Neuronal stem cell (in vitro differentiated cells): ENCODE measurements around the gene PTPRO.

Experiments
- DNase-seq: peaks from one replicate; pipeline ENCODE4 v3.0.0-alpha.2; 2013; ENCODE audit warnings: low spot score
- H2AFZ ChIP-seq: one replicate; pipeline ENCODE4 v1.6.1; 2013; ENCODE audit warnings: mild to moderate bottlenecking, low read length, inconsistent platforms
- H2AK5ac ChIP-seq: 2 replicates; pipeline ENCODE4 v1.6.1; 2013; ENCODE audit warnings: low read depth, mild to moderate bottlenecking, inconsistent platforms, low read length, moderate library complexity, mixed read lengths
- H2BK120ac ChIP-seq: 2 replicates; pipeline ENCODE4 v1.6.1; 2013; ENCODE audit warnings: low read depth, mild to moderate bottlenecking, inconsistent platforms, low read length, moderate library complexity, mixed read lengths
- H2BK12ac ChIP-seq: one replicate; pipeline ENCODE4 v1.6.1; 2013; ENCODE audit warnings: low read length, inconsistent platforms
- H2BK15ac ChIP-seq: 2 replicates; pipeline ENCODE4 v1.6.1; 2013; ENCODE audit warnings: mild to moderate bottlenecking, low read length, inconsistent platforms, mixed read lengths
- H2BK5ac ChIP-seq: one replicate; pipeline ENCODE4 v1.6.1; 2013; ENCODE audit warnings: inconsistent platforms, mild to moderate bottlenecking, low read length, moderate library complexity
- H3K14ac ChIP-seq: one replicate; pipeline ENCODE4 v1.6.1; 2013; ENCODE audit warnings: low read length, inconsistent platforms
- H3K18ac ChIP-seq: 2 replicates; pipeline ENCODE4 v1.6.1; 2013; ENCODE audit warnings: low read length, inconsistent platforms
- H3K23ac ChIP-seq: 2 replicates; pipeline ENCODE4 v1.6.1; 2013; ENCODE audit warnings: low read depth, mild to moderate bottlenecking, mixed read lengths, low read length, inconsistent platforms; ENCODE audit not compliant: poor library complexity
- H3K27ac ChIP-seq: replicated peaks from 3 replicates; pipeline ENCODE4 v1.5.1; 2013; ENCODE audit warnings: low read length, inconsistent platforms
- H3K27me3 ChIP-seq, 3 experiments: 2 replicates each; pipeline ENCODE4 v1.6.1; 2013; ENCODE audit warnings: low read length in 3 of 3, mild to moderate bottlenecking in 2 of 3, inconsistent platforms in 1 of 3, low read depth in 1 of 3, mixed read lengths in 1 of 3, moderate library complexity in 1 of 3; ENCODE audit not compliant: control insufficient read depth in 3 of 3, insufficient read depth in 3 of 3
- H3K36me3 ChIP-seq, 2 donors: replicated peaks in 1 of 2; 2 replicates each; pipeline ENCODE4 v1.6.1; 2013; ENCODE audit warnings: low read length in 2 of 2; ENCODE audit not compliant: control insufficient read depth in 2 of 2, insufficient read depth in 2 of 2
- H3K4ac ChIP-seq: 2 replicates; pipeline ENCODE4 v1.6.1; 2013; ENCODE audit warnings: inconsistent platforms, mild to moderate bottlenecking, low read length, moderate library complexity
- H3K4me1 ChIP-seq, 2 donors: 1 replicate in 1 of 2; 2 replicates in 1 of 2; pipeline ENCODE4 v1.6.1; 2013; ENCODE audit warnings: low read length in 2 of 2, low read depth in 1 of 2; ENCODE audit not compliant: control insufficient read depth in 2 of 2, insufficient read depth in 1 of 2
- H3K4me2 ChIP-seq: one replicate; pipeline ENCODE4 v1.6.1; 2013; ENCODE audit warnings: mild to moderate bottlenecking, low read length, inconsistent platforms; ENCODE audit not compliant: insufficient read depth, poor library complexity, severe bottlenecking
- H3K4me3 ChIP-seq, 2 donors: 2 replicates each; pipeline ENCODE4 v1.5.1; 2013; ENCODE audit warnings: low read length in 2 of 2, mild to moderate bottlenecking in 2 of 2, inconsistent platforms in 1 of 2, moderate library complexity in 1 of 2
- H3K79me1 ChIP-seq: one replicate; pipeline ENCODE4 v1.6.1; 2013; ENCODE audit warnings: low read depth, mild to moderate bottlenecking, inconsistent platforms, low read length, moderate library complexity
- H3K9ac ChIP-seq: one replicate; pipeline ENCODE4 v1.6.1; 2013; ENCODE audit warnings: mild to moderate bottlenecking, low read depth, low read length, inconsistent platforms; ENCODE audit not compliant: poor library complexity
- H3K9me3 ChIP-seq, 2 donors: replicated peaks in 1 of 2; 2 replicates each; pipeline versions ENCODE3 to v1.6.1; 2013; ENCODE audit warnings: low read length in 2 of 2, mild to moderate bottlenecking in 2 of 2, inconsistent platforms in 1 of 2, low read depth in 1 of 2, mixed read lengths in 1 of 2, moderate library complexity in 1 of 2; ENCODE audit not compliant: control insufficient read depth in 2 of 2, insufficient read depth in 1 of 2
- H4K8ac ChIP-seq: one replicate; pipeline ENCODE4 v1.6.1; 2013; ENCODE audit warnings: low read depth, mild to moderate bottlenecking, inconsistent platforms, low read length, moderate library complexity
- H4K91ac ChIP-seq: one replicate; pipeline ENCODE4 v1.6.1; 2013; ENCODE audit warnings: low read length, low read depth, mild to moderate bottlenecking, inconsistent platforms; ENCODE audit not compliant: poor library complexity
- WGBS, 2 donors: extraction: QIAGEN DNeasy Blood & Tissue Kit; methylation state at CpG; one replicate each; pipeline ENCODE4 v1.1.7; 2013; ENCODE audit warnings: missing lambda C conversion rate in 2 of 2, mixed read lengths in 1 of 2; ENCODE audit not compliant: insufficient read length in 2 of 2, insufficient replicate concordance in 1 of 2; ENCODE audit errors: extremely low coverage in 2 of 2; 5-methylcytosine and 5-hydroxymethylcytosine counted together

PTPRO gene

GRCh38 chr12:15458008-15458407, 135.7 kb downstream of the PTPRO start:
- H3K4me2 ChIP-seq = no peak overlapping the region
- no peak overlapping the region for H3K23ac ChIP-seq
- H3K9me3 ChIP-seq = no peaks in the 10 kb centered on the region
- H2AK5ac ChIP-seq = no peak overlapping the region
- H4K91ac ChIP-seq = no peak overlapping the region
- no peaks in the 10 kb centered on the region for H3K4me1 ChIP-seq
- no peaks in the 10 kb centered on the region for H3K27me3 ChIP-seq
- no peak for DNase-seq
- H3K4ac ChIP-seq = no peak overlapping the region
- H3K27ac ChIP-seq = no peak overlapping the region
- H2BK12ac ChIP-seq = no peak overlapping the region
- H4K8ac ChIP-seq = no peak overlapping the region
- H3K18ac ChIP-seq = no peak overlapping the region
- H3K9ac ChIP-seq = no peak overlapping the region
- no peak overlapping the region for H3K4me3 ChIP-seq
- no peak overlapping the region for H2BK5ac ChIP-seq
- H3K36me3 ChIP-seq = no peaks in the 10 kb centered on the region
- no peak overlapping the region for H2AFZ ChIP-seq
- H2BK15ac ChIP-seq = no peak overlapping the region
- H3K14ac ChIP-seq = no peak overlapping the region
- no peaks in the 10 kb centered on the region for H3K79me1 ChIP-seq
- no CpG with 5 or more reads among the region's 1 CpG for WGBS, 2 donors
- no peak overlapping the region for H2BK120ac ChIP-seq

- H2AK5ac ChIP-seq = no peak overlapping the region
- H3K27me3 ChIP-seq = no peaks in the 10 kb centered on the region
- H3K36me3 ChIP-seq = no peaks in the 10 kb centered on the region
- no peak overlapping the region for H2BK120ac ChIP-seq
- DNase-seq = no peak
- no peak overlapping the region for H3K27ac ChIP-seq
- no peak overlapping the region for H3K4me2 ChIP-seq
- H2BK12ac ChIP-seq = no peak overlapping the region
- H2BK5ac ChIP-seq = no peak overlapping the region
- no CpG with 5 or more reads among the region's 2 CpGs for WGBS, 2 donors
- no peak overlapping the region for H3K9ac ChIP-seq
- no peaks in the 10 kb centered on the region for H3K9me3 ChIP-seq
- no peak overlapping the region for H4K91ac ChIP-seq
- H3K14ac ChIP-seq = no peak overlapping the region
- H3K79me1 ChIP-seq = no peaks in the 10 kb centered on the region
- no peak overlapping the region for H2BK15ac ChIP-seq
- no peak overlapping the region for H3K23ac ChIP-seq
- H3K18ac ChIP-seq = no peak overlapping the region
- no peak overlapping the region for H4K8ac ChIP-seq
- no peak overlapping the region for H3K4ac ChIP-seq
- H3K4me3 ChIP-seq = no peak overlapping the region
- H2AFZ ChIP-seq = no peak overlapping the region
- H3K4me1 ChIP-seq = peaks cover 0 to 2% of the 10 kb centered on the region in 2 donors
These were observed 146.6 kb downstream of the PTPRO start for GRCh38 chr12:15468911-15469310.

GRCh38 chr12:15469356-15469755, 147.0 kb downstream of the PTPRO start:
- no CpG with 5 or more reads among the region's 4 CpGs for WGBS, 2 donors
- no peaks in the 10 kb centered on the region for H3K9me3 ChIP-seq
- H3K4me3 ChIP-seq = no peak overlapping the region
- no peak overlapping the region for H4K91ac ChIP-seq
- no peak overlapping the region for H3K4ac ChIP-seq
- H2AFZ ChIP-seq = no peak overlapping the region
- no peak for DNase-seq
- no peaks in the 10 kb centered on the region for H3K79me1 ChIP-seq
- no peak overlapping the region for H4K8ac ChIP-seq
- no peak overlapping the region for H2BK15ac ChIP-seq
- no peaks in the 10 kb centered on the region for H3K36me3 ChIP-seq
- H2BK12ac ChIP-seq = no peak overlapping the region
- no peak overlapping the region for H3K4me2 ChIP-seq
- H3K27ac ChIP-seq = no peak overlapping the region
- no peaks in the 10 kb centered on the region for H3K27me3 ChIP-seq
- H2AK5ac ChIP-seq = no peak overlapping the region
- no peak overlapping the region for H2BK120ac ChIP-seq
- no peak overlapping the region for H3K14ac ChIP-seq
- H3K18ac ChIP-seq = no peak overlapping the region
- peaks cover 0 to 2% of the 10 kb centered on the region in 2 donors for H3K4me1 ChIP-seq
- H2BK5ac ChIP-seq = no peak overlapping the region
- no peak overlapping the region for H3K23ac ChIP-seq
- no peak overlapping the region for H3K9ac ChIP-seq

GRCh38 chr12:15472036-15472435, 149.7 kb downstream of the PTPRO start:
- H2BK5ac ChIP-seq = no peak overlapping the region
- no peaks in the 10 kb centered on the region for H3K27me3 ChIP-seq
- H2BK12ac ChIP-seq = no peak overlapping the region
- no peak for DNase-seq
- H3K4me2 ChIP-seq = no peak overlapping the region
- no peaks in the 10 kb centered on the region for H3K79me1 ChIP-seq
- H3K4me1 ChIP-seq = peaks cover 0 to 2% of the 10 kb centered on the region in 2 donors
- no peak overlapping the region for H3K18ac ChIP-seq
- no peak overlapping the region for H3K4me3 ChIP-seq
- no peak overlapping the region for H2AK5ac ChIP-seq
- H3K9me3 ChIP-seq = no peaks in the 10 kb centered on the region
- H3K14ac ChIP-seq = no peak overlapping the region
- no peak overlapping the region for H2AFZ ChIP-seq
- no peak overlapping the region for H3K23ac ChIP-seq
- H4K8ac ChIP-seq = no peak overlapping the region
- H3K9ac ChIP-seq = no peak overlapping the region
- no peak overlapping the region for H4K91ac ChIP-seq
- no CpG with 5 or more reads among the region's 2 CpGs for WGBS, 2 donors
- H2BK15ac ChIP-seq = no peak overlapping the region
- H2BK120ac ChIP-seq = no peak overlapping the region
- H3K36me3 ChIP-seq = no peaks in the 10 kb centered on the region
- H3K4ac ChIP-seq = no peak overlapping the region
- H3K27ac ChIP-seq = no peak overlapping the region
